ENCODE measurements around the gene PPP1R3G.

The PPP1R3G gene

DNA sequence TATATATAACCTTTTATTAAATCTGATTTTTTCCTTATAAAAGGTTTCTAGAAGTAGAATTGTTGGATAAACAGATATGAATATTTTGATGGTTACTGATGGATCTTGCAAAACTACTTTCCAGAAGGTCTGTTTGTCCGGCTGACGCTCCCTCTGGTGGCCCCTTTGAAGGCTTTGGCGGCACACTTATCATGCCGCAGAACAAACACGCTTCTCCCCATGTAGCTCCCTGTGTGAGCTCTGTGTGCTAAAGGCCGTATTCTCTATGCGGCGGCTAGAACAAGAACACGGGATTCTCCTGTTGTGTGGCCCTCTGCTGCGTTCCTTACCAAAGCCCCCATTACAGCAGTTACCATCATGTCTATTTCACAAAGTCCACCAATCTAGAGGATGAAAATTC is 30.0 kb downstream of the PPP1R3G start:
- Histone ChIP-seq H4K91ac (ENCODE audit: low read depth, low read length, poor library complexity) (no peak overlapping the region), H3K4me2 (ENCODE audit: insufficient read depth, low read length, poor library complexity, severe bottlenecking) (no peak overlapping the region), H3K18ac (ENCODE audit: low read length) (no peak overlapping the region), H3K9me3 (replicated peaks in 1 of 2; ENCODE audit: control insufficient read depth in 2 of 2, insufficient read depth in 1 of 2, low read depth in 1 of 2, low read length in 2 of 2) (no peaks in the 10 kb centered on the region), H3K79me1 (ENCODE audit: low read depth, low read length) (peaks cover 3% of the 10 kb centered on the region), H2BK15ac (ENCODE audit: low read length) (no peak overlapping the region), H3K23ac (ENCODE audit: low read depth, low read length, poor library complexity) (no peak overlapping the region), H3K27me3 (ENCODE audit: control insufficient read depth in 3 of 3, insufficient read depth in 3 of 3, low read depth in 1 of 3, low read length in 3 of 3) (no peaks in the 10 kb centered on the region), H2AFZ (ENCODE audit: low read length) (no peak overlapping the region), H3K4me3 (ENCODE audit: low read length in 2 of 2) (no peak overlapping the region), H2BK12ac (ENCODE audit: low read length) (no peak overlapping the region), H3K14ac (ENCODE audit: low read length) (no peak overlapping the region), H3K4ac (ENCODE audit: low read length) (no peak overlapping the region), H4K8ac (ENCODE audit: low read depth, low read length) (no peak overlapping the region), H3K9ac (ENCODE audit: low read depth, low read length, poor library complexity) (no peak overlapping the region), H2BK120ac (ENCODE audit: low read depth, low read length) (no peak overlapping the region), H3K27ac (replicated peaks; ENCODE audit: low read length) (no peak overlapping the region), H3K4me1 (ENCODE audit: control insufficient read depth in 2 of 2, insufficient read depth in 1 of 2, low read depth in 1 of 2, low read length in 2 of 2) (no peaks in the 10 kb centered on the region), H3K36me3 (replicated peaks in 1 of 2; ENCODE audit: control insufficient read depth in 2 of 2, insufficient read depth in 2 of 2, low read length in 2 of 2) (peaks cover 0 to 10% of the 10 kb centered on the region in 2 donors), H2AK5ac (ENCODE audit: low read depth, low read length) (no peak overlapping the region), H2BK5ac (ENCODE audit: low read length) (no peak overlapping the region)
- WGBS, 2 donors (ENCODE audit: extremely low coverage in 2 of 2, insufficient read length in 2 of 2, insufficient replicate concordance in 1 of 2) = no CpG with 5 or more reads among the region's 10 CpGs
- DNase-seq (ENCODE audit: low spot score) = no peak

DNA sequence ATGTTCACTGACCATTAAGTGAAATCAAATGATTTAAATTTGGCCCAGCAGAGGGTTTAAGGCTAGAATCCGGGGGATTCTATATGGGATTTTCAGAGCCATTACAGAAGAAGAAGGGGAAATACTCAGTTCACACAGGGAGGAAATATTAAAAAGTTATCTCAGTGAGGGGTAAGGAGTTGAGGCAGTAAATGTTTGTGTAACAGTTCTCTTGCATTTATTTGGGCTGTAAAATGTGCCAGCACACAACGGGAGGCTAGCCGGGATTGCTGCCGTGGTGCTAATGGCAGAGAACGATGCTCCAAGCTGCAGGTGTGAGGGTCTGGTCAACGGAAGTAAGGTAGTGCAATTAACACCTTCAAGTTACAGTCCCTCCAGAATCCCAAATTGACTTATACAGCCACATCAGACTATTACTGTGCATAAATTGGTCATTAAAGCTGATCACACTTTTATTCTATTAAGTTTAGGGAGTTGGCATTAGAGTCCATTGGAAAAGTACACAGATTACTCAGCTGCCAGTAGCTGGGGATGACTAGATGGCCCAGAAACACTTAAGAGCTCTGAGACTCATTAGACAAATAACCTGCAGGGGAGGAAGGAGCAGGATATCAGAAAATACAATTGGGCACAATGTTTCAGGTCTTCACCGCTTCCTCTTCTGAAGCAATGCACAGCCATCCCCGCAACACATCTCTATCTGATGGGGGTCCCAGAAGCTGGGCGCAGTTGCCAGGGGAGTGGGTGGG is 31.3 kb downstream of the PPP1R3G start:
- peaks cover 0 to 4% of the 10 kb centered on the region in 2 donors for H3K36me3 ChIP-seq (replicated peaks in 1 of 2; ENCODE audit: control insufficient read depth in 2 of 2, insufficient read depth in 2 of 2, low read length in 2 of 2)
- no peak overlapping the region for H2BK12ac ChIP-seq (ENCODE audit: low read length)
- no peaks in the 10 kb centered on the region for H3K9me3 ChIP-seq (replicated peaks in 1 of 2; ENCODE audit: control insufficient read depth in 2 of 2, insufficient read depth in 1 of 2, low read depth in 1 of 2, low read length in 2 of 2)
- H3K14ac ChIP-seq (ENCODE audit: low read length) = no peak overlapping the region
- H2AK5ac ChIP-seq (ENCODE audit: low read depth, low read length) = no peak overlapping the region
- H3K4ac ChIP-seq (ENCODE audit: low read length) = no peak overlapping the region
- DNase-seq (ENCODE audit: low spot score) = no peak
- no CpG with 5 or more reads among the region's 9 CpGs for WGBS, 2 donors (ENCODE audit: extremely low coverage in 2 of 2, insufficient read length in 2 of 2, insufficient replicate concordance in 1 of 2)
- H3K4me2 ChIP-seq (ENCODE audit: insufficient read depth, low read length, poor library complexity, severe bottlenecking) = no peak overlapping the region
- no peak overlapping the region for H3K18ac ChIP-seq (ENCODE audit: low read length)
- H3K9ac ChIP-seq (ENCODE audit: low read depth, low read length, poor library complexity) = no peak overlapping the region
- H3K4me3 ChIP-seq (ENCODE audit: low read length in 2 of 2) = no peak overlapping the region
- H3K27me3 ChIP-seq (ENCODE audit: control insufficient read depth in 3 of 3, insufficient read depth in 3 of 3, low read depth in 1 of 3, low read length in 3 of 3) = no peaks in the 10 kb centered on the region
- no peak overlapping the region for H3K27ac ChIP-seq (replicated peaks; ENCODE audit: low read length)
- no peak overlapping the region for H2BK15ac ChIP-seq (ENCODE audit: low read length)
- H3K79me1 ChIP-seq (ENCODE audit: low read depth, low read length) = peaks cover 3% of the 10 kb centered on the region
- no peak overlapping the region for H4K8ac ChIP-seq (ENCODE audit: low read depth, low read length)
- no peak overlapping the region for H3K23ac ChIP-seq (ENCODE audit: low read depth, low read length, poor library complexity)
- H3K4me1 ChIP-seq (ENCODE audit: control insufficient read depth in 2 of 2, insufficient read depth in 1 of 2, low read depth in 1 of 2, low read length in 2 of 2) = no peaks in the 10 kb centered on the region
- no peak overlapping the region for H2BK120ac ChIP-seq (ENCODE audit: low read depth, low read length)
- no peak overlapping the region for H4K91ac ChIP-seq (ENCODE audit: low read depth, low read length, poor library complexity)
- no peak overlapping the region for H2AFZ ChIP-seq (ENCODE audit: low read length)
- H2BK5ac ChIP-seq (ENCODE audit: low read length) = no peak overlapping the region

DNA sequence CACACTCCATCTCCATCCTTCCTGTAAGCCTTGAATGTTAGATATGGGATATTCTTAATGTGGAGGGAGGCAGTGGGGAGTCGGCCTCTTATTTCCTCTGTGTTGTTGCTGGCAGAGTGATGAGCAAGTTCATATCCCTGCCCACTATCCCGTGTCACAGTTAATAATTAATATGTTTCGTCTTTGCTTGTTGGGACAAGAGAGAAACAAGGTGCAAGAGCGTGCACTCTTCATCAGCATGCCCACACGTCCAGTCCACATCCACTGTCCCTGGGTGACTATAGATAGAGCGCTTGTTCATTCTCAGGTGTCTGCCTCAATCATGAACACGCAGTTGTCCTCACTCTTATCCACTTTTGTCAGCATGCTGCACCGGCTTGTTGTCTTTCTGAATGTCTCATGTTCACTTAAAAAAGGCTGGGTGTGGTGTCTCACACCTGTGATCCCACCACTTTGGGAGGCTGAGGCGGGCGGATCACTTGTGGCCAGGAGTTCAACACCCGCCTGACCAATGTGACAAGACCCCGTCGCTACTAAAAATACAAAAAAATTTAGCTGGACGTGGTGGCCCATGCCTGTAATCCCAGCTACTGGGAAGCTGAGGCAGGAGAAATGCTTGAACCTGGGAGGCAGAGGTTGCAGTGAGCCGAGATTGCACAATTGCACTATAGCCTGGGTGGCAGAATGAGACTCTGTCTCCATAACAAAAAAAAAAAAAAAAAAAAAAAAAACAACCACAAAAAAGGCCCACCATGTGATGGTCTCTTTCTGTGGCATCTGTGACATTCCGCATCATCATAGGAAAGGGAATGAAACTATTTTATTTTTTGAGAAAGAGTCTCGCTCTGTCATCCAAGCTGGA is 34.2 kb downstream of the PPP1R3G start:
- Histone ChIP-seq H3K27me3 (ENCODE audit: control insufficient read depth in 3 of 3, insufficient read depth in 3 of 3, low read depth in 1 of 3, low read length in 3 of 3) (no peaks in the 10 kb centered on the region), H3K23ac (ENCODE audit: low read depth, low read length, poor library complexity) (no peak overlapping the region), H3K27ac (replicated peaks; ENCODE audit: low read length) (no peak overlapping the region), H2AFZ (ENCODE audit: low read length) (no peak overlapping the region), H3K9ac (ENCODE audit: low read depth, low read length, poor library complexity) (no peak overlapping the region), H2BK12ac (ENCODE audit: low read length) (no peak overlapping the region), H3K4me3 (ENCODE audit: low read length in 2 of 2) (no peak overlapping the region), H3K18ac (ENCODE audit: low read length) (no peak overlapping the region), H3K14ac (ENCODE audit: low read length) (no peak overlapping the region), H3K4ac (ENCODE audit: low read length) (no peak overlapping the region), H3K36me3 (replicated peaks in 1 of 2; ENCODE audit: control insufficient read depth in 2 of 2, insufficient read depth in 2 of 2, low read length in 2 of 2) (no peaks in the 10 kb centered on the region), H4K91ac (ENCODE audit: low read depth, low read length, poor library complexity) (no peak overlapping the region), H2BK120ac (ENCODE audit: low read depth, low read length) (no peak overlapping the region), H2BK15ac (ENCODE audit: low read length) (no peak overlapping the region), H3K4me2 (ENCODE audit: insufficient read depth, low read length, poor library complexity, severe bottlenecking) (no peak overlapping the region), H3K79me1 (ENCODE audit: low read depth, low read length) (peaks cover 3% of the 10 kb centered on the region), H3K4me1 (ENCODE audit: control insufficient read depth in 2 of 2, insufficient read depth in 1 of 2, low read depth in 1 of 2, low read length in 2 of 2) (no peaks in the 10 kb centered on the region), H2BK5ac (ENCODE audit: low read length) (no peak overlapping the region), H2AK5ac (ENCODE audit: low read depth, low read length) (no peak overlapping the region), H3K9me3 (replicated peaks in 1 of 2; ENCODE audit: control insufficient read depth in 2 of 2, insufficient read depth in 1 of 2, low read depth in 1 of 2, low read length in 2 of 2) (no peaks in the 10 kb centered on the region), H4K8ac (ENCODE audit: low read depth, low read length) (no peak overlapping the region)
- no peak for DNase-seq (ENCODE audit: low spot score)
- no CpG with 5 or more reads among the region's 17 CpGs for WGBS, 2 donors (ENCODE audit: extremely low coverage in 2 of 2, insufficient read length in 2 of 2, insufficient replicate concordance in 1 of 2)

DNA sequence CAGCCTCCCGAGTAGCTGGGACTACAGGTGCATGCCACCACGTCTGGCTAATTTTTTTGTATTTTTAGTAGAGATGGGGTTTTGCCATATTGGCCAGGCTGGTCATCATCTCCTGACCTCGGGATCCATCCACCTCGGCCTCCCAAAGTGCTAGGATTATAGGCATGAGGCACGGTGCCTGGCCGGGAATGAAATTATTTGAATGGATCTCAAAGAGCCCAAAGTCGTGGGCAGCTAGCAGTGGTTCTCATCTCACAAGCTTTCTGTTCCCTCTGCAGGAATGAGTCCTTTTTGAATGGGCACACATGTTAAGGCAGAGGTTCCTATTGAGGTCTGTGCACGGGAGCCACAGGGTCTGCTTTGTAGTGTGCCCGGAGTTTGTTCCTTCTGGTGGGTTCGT is 34.9 kb downstream of the PPP1R3G start:
- no peaks in the 10 kb centered on the region for H3K4me1 ChIP-seq (ENCODE audit: control insufficient read depth in 2 of 2, insufficient read depth in 1 of 2, low read depth in 1 of 2, low read length in 2 of 2)
- no peak overlapping the region for H2BK5ac ChIP-seq (ENCODE audit: low read length)
- no peak overlapping the region for H2BK12ac ChIP-seq (ENCODE audit: low read length)
- no peak overlapping the region for H2BK15ac ChIP-seq (ENCODE audit: low read length)
- no CpG with 5 or more reads among the region's 10 CpGs for WGBS, 2 donors (ENCODE audit: extremely low coverage in 2 of 2, insufficient read length in 2 of 2, insufficient replicate concordance in 1 of 2)
- no peaks in the 10 kb centered on the region for H3K9me3 ChIP-seq (replicated peaks in 1 of 2; ENCODE audit: control insufficient read depth in 2 of 2, insufficient read depth in 1 of 2, low read depth in 1 of 2, low read length in 2 of 2)
- H3K4ac ChIP-seq (ENCODE audit: low read length) = no peak overlapping the region
- H4K91ac ChIP-seq (ENCODE audit: low read depth, low read length, poor library complexity) = no peak overlapping the region
- no peak overlapping the region for H3K18ac ChIP-seq (ENCODE audit: low read length)
- no peak overlapping the region for H3K9ac ChIP-seq (ENCODE audit: low read depth, low read length, poor library complexity)
- H3K4me3 ChIP-seq (ENCODE audit: low read length in 2 of 2) = no peak overlapping the region
- DNase-seq (ENCODE audit: low spot score) = no peak
- peaks cover 3% of the 10 kb centered on the region for H3K79me1 ChIP-seq (ENCODE audit: low read depth, low read length)
- H3K4me2 ChIP-seq (ENCODE audit: insufficient read depth, low read length, poor library complexity, severe bottlenecking) = no peak overlapping the region
- H2AK5ac ChIP-seq (ENCODE audit: low read depth, low read length) = no peak overlapping the region
- no peak overlapping the region for H2BK120ac ChIP-seq (ENCODE audit: low read depth, low read length)
- H3K27me3 ChIP-seq (ENCODE audit: control insufficient read depth in 3 of 3, insufficient read depth in 3 of 3, low read depth in 1 of 3, low read length in 3 of 3) = no peaks in the 10 kb centered on the region
- no peaks in the 10 kb centered on the region for H3K36me3 ChIP-seq (replicated peaks in 1 of 2; ENCODE audit: control insufficient read depth in 2 of 2, insufficient read depth in 2 of 2, low read length in 2 of 2)
- no peak overlapping the region for H3K27ac ChIP-seq (replicated peaks; ENCODE audit: low read length)
- H3K23ac ChIP-seq (ENCODE audit: low read depth, low read length, poor library complexity) = no peak overlapping the region
- no peak overlapping the region for H4K8ac ChIP-seq (ENCODE audit: low read depth, low read length)
- H3K14ac ChIP-seq (ENCODE audit: low read length) = no peak overlapping the region
- H2AFZ ChIP-seq (ENCODE audit: low read length) = no peak overlapping the region

All from neuronal stem cell (in vitro differentiated cells).